Fibroblast of mammary gland (primary cell): Measurements from ENCODE around the gene AGXT.

Experiments used
- DNase-seq: peaks from one replicate; pipeline ENCODE4 v3.0.0-alpha.2; 2010; ENCODE audit warnings: low read depth
- H3K4me3 ChIP-seq: 2 replicates; pipeline ENCODE4 v1.5.1; 2011; ENCODE audit warnings: low read depth, mild to moderate bottlenecking, low read length, moderate library complexity; ENCODE audit not compliant: control insufficient read depth
- TF ChIP-seq, protein P1 (sequence below): conservative IDR thresholded peaks from 2 replicates; pipeline ENCODE4 v1.5.1; 2011; ENCODE audit warnings: low read depth, low read length, inconsistent platforms; ENCODE audit not compliant: control insufficient read depth, insufficient read depth

Gene AGXT

DNA sequence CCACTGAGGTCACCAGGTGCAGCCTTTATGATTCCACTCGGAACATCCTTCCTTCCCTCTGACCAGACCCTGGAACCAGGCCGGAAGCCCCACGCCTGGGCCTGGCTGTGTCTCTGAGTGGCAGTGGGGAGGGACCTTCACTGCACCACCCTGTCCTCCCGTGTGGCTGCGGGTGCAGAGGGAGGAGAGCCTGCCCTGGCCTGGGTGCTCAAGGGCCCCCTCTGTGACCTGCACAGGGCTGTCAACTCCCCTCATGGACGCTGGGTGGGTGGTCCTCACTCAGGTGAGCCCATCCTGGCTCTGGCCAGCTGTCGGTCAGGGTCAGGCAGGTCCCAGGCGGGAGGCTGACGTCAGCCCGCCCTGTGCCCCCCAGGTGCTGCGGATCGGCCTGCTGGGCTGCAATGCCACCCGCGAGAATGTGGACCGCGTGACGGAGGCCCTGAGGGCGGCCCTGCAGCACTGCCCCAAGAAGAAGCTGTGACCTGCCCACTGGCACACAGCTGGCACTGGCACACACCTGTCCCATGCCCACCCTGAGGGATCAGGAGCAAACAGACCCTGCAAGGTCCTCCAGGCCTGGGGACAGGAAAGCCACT is 9.8 kb downstream of the AGXT start:
- no peak for DNase-seq
- TF ChIP-seq, protein P1, sequence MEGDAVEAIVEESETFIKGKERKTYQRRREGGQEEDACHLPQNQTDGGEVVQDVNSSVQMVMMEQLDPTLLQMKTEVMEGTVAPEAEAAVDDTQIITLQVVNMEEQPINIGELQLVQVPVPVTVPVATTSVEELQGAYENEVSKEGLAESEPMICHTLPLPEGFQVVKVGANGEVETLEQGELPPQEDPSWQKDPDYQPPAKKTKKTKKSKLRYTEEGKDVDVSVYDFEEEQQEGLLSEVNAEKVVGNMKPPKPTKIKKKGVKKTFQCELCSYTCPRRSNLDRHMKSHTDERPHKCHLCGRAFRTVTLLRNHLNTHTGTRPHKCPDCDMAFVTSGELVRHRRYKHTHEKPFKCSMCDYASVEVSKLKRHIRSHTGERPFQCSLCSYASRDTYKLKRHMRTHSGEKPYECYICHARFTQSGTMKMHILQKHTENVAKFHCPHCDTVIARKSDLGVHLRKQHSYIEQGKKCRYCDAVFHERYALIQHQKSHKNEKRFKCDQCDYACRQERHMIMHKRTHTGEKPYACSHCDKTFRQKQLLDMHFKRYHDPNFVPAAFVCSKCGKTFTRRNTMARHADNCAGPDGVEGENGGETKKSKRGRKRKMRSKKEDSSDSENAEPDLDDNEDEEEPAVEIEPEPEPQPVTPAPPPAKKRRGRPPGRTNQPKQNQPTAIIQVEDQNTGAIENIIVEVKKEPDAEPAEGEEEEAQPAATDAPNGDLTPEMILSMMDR, result no peak
- no peak overlapping the region for H3K4me3 ChIP-seq

DNA sequence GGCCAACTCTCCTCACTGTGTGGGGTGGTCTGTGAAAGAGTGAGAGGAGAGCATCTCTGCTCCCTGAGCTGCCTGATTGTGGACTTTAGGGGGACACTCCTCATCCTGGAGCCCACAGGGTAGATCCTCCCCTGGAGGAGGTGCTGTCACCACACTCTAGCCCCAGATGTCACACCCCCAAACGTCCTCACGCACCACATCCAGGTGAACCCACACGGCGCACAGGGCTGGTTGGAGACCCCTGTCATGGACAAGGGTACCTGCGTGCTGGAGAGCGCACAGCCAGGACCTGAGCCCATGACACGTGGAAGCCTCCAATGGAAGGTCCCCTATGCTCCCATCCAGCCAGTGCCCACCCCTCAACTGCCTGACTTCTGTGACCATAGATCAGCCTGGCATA is 10.5 kb downstream of the AGXT start:
- no peak for DNase-seq
- no peak overlapping the region for H3K4me3 ChIP-seq
- TF ChIP-seq, protein P1, result no peak

DNA sequence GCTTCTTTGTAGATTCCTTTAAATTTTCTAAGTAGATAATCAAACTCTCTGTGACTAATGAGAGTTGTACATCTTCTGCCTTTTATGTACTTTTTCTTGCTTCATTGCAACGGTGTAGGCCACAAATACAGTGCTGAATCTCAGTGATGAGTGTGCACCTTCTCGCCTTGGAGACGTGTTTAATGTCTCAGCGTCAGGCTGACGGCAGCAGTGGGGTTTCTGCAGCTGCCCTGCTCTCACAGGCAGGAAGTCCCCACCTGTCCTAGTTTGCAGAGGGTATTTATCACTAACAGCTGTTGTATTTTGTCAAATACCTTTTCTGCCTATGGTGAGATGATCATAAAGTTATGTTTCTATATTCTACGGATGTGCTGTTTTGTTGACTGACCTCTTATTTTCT is 13.3 kb downstream of the AGXT start:
- TF ChIP-seq, protein P1, result no peak
- DNase-seq, result no peak
- no peak overlapping the region for H3K4me3 ChIP-seq

DNA sequence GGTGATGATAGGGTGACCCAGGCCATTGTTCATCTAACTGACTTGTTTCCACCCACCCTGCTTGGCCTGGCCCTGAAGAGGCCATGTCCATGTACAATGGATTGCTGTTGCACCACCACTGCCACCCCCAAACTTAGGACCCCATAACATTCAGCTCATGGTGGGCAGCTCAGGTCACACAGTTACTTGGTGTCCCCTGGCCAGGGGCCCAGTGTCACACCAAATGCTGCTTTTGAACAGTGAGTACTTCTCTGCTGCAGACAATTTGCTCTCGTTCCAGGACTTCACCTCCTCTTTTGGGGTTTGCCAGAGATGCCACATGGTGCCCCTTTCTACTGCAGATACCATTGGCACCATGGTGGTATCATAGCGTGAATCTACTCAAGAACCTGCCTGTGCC is 15.6 kb downstream of the AGXT start:
- no peak overlapping the region for H3K4me3 ChIP-seq
- TF ChIP-seq, protein P1, result no peak
- no peak for DNase-seq

DNA sequence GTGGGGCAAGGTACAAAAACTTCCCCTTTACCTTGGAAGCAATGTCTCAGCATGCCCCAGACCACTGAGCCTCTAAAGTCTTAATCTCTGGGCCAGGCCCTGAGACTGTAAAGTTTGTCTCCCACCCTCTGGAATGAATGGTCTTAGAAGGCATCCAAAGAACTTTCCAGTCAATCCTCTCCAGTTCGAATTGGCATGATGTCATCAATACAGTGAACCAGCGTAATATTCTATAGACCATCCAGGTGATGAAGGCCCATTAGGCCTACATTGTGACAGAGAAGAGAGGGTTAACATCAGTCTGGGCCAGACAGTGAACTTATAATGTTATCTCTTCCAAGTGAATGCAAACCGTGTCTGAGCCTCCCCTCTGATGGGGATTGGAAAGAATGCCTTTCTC is 16.1 kb downstream of the AGXT start:
- no peak for DNase-seq
- H3K4me3 ChIP-seq, result no peak overlapping the region
- TF ChIP-seq, protein P1, result no peak

DNA sequence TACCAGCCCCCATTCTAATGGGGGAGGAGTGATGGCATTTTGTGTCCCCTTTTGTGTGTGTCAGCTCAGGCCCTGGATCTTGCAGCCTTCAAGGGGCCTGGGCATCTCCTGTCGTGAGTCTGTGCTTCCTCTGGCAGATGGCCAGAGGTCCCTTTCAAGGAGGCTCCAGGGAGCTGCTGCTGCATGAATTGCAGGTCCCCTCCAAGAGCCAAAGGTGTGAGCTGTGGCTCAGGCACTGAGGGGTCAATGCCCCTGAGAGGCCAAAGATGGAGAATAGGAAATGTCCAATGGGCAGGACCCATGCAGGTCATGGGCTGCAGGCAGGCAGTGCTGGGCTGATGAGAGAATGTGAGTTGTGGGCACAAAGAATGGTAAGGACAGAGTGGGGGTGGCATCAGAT is 16.9 kb downstream of the AGXT start:
- TF ChIP-seq, protein P1, result no peak
- DNase-seq, result no peak
- no peak overlapping the region for H3K4me3 ChIP-seq
